ENCODE data around the gene SUCLG1. TPM values are rescaled to one million over a fixed set of nuclear protein-coding genes. Genes with fewer than 3 reads are reported as not detected.
"Not testable (repeated sequence)": the region's sequence is repeated elsewhere in the genome, so short reads cannot be mapped to it uniquely, and the experiment has no call there.

SUCLG1 gene
- polyA plus RNA-seq, 4 donors: 67.3 to 182 (median 173) TPM

- DNase-seq (ENCODE audit: low read depth in 4 of 4, low spot score in 3 of 4): no peak
These were observed 34.9 kb downstream of the SUCLG1 start for GRCh38 chr2:84424152-84424551.

DNA sequence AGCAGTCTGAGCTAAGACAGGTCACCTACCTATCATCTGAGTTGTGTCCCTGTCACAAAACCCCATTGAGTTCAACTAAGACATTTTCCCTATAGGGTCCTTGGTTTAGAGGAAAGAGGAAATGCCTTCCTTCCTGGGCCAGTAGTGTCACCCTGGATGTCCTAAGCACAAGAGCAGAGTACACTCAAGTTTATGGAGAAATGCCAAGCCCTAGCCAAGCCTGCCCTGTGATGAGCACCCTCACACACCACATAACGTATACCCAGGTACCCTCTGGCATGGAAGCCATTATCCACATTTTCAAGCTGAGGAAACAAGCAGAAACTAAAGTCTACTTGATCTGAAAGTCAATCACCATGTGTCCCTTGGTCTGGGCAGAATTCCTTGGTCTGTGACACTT lies 37.3 kb downstream of the SUCLG1 start:
- DNase-seq (ENCODE audit: low read depth in 4 of 4, low spot score in 3 of 4): no peak

DNA sequence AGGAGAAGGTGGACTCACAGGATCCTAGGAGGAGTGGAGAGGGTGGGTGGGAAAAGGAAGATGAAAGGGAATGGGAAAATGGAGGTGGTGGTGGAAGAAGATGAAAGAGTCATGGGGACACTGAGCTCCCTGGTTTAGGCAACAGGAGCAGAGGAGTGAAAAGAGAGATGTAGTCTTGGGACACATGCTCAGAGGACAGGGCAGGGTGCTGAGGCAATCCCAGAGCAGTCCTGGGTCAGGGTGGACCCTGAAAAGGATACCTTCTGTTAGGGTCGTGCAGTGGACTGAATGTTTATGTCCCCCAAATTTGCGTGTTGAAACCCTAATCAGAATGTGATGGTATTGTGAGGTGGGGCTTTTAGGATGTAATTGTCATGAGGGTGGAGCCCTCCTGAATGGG lies 37.9 kb downstream of the SUCLG1 start:
- DNase-seq (ENCODE audit: low read depth in 4 of 4, low spot score in 3 of 4): no peak

GRCh38 chr2:84417453-84418145 lies 41.5 kb downstream of the SUCLG1 start:
- no peak for DNase-seq (ENCODE audit: low read depth in 4 of 4, low spot score in 3 of 4)

DNA sequence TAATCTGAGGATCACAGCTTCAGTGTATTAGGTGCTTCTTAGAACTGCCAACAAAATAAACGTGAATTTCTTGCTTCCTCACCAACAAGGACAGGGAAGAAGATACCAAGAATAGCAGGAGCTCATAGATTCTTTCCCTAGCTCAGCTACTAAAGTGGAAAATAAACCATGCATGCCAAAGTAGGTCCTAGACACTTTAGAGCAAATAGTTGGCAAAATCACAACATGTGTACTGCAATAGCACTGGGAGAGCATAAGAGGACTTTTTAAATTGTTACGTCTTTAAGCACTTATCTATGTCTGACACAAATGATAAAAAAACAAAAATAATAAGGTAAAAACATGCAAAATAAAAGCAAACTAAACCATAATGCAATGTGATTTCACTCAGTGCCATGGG lies 49.5 kb downstream of the SUCLG1 start:
- DNase-seq (ENCODE audit: low read depth in 4 of 4, low spot score in 3 of 4): no peak

DNA sequence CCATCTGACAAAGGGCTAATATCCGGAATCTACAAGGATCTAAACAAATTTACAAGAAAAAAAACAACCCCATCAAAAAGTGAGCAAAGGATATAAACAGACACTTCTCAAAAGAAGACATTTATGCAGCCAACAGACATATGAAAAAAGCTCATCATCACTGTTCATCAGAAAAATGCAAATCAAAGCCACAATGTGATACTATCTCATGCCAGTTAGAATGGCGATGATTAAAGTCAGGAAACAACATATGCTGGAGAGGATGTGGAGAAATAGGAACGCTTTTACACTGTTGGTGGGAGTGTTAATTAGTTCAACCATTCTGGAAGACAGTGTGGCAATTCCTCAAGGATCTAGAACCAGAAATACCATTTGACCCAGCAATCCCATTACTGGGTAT lies 57.0 kb downstream of the SUCLG1 start:
- DNase-seq (ENCODE audit: low read depth in 4 of 4, low spot score in 3 of 4): not testable (repeated sequence)

GRCh38 chr2:84399839-84400238 lies 59.2 kb downstream of the SUCLG1 start:
- DNase-seq (ENCODE audit: low read depth in 4 of 4, low spot score in 3 of 4): not testable (repeated sequence)

GRCh38 chr2:84395820-84396219 lies 63.3 kb downstream of the SUCLG1 start:
- no peak for DNase-seq (ENCODE audit: low read depth in 4 of 4, low spot score in 3 of 4)

DNA sequence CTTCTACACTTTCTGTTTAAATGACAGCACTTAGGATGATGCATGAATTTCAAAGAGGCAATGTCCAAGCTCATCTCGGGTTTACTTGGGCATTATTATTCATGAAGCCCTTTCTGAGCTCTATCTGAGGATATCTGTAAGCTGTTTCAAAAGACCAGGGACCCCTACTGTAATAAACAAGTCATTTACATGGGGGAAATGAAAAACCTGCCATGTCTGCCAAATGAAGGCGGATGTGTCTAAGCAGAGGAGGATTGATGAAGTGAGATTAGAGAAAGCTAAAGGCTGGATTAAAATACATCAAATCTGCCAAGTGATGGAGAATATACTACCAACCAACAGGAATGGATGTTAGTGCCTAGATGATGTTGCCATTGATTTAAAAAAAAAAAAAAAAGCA lies 64.5 kb downstream of the SUCLG1 start:
- DNase-seq (ENCODE audit: low read depth in 4 of 4, low spot score in 3 of 4): no peak

DNA sequence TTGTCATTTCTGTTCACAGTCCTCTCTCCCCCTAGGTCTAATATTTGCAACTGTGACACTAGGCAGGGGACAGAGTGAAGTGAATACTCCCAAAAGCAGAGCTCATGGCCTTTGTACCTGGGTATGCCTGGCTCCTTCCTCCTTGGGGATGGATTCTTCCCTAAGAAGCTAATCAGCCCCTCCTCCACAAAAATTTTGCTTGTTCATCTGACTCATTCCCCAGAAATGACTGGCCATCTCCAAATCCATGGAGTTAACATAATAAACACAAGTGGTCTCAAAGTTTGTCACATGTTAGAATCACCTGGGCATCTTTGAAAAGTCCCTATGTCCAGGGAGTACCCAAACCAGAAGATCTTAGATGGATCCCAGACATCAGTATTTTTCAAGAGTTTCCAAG lies 65.3 kb downstream of the SUCLG1 start:
- DNase-seq (ENCODE audit: low read depth in 4 of 4, low spot score in 3 of 4): no peak

DNA sequence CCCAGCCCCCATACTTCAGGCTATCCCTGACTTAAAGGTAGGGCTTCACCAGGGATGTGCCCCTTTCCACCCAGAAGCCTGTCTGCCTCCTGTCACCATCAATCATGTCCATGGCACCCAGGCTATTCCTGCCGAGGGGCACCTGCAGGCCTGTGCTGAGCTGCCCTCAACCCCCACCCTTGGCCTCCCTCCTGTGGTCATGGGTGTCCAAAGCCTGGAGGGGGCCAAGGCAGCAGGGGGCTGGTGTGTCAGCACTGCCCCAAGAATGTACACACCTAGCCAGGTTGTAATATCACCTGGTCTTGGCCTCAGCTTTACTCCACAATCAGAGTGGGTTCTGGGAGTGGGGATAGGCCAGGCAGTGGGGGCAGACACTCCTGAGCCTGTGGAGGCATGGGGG lies 69.3 kb downstream of the SUCLG1 start:
- DNase-seq (ENCODE audit: low read depth in 4 of 4, low spot score in 3 of 4): no peak

GRCh38 chr2:84388921-84389490 lies 70.1 kb downstream of the SUCLG1 start:
- no peak for DNase-seq (ENCODE audit: low read depth in 4 of 4, low spot score in 3 of 4)

- no peak for DNase-seq (ENCODE audit: low read depth in 4 of 4, low spot score in 3 of 4)
These were observed 70.9 kb downstream of the SUCLG1 start for GRCh38 chr2:84388133-84388532.

DNA sequence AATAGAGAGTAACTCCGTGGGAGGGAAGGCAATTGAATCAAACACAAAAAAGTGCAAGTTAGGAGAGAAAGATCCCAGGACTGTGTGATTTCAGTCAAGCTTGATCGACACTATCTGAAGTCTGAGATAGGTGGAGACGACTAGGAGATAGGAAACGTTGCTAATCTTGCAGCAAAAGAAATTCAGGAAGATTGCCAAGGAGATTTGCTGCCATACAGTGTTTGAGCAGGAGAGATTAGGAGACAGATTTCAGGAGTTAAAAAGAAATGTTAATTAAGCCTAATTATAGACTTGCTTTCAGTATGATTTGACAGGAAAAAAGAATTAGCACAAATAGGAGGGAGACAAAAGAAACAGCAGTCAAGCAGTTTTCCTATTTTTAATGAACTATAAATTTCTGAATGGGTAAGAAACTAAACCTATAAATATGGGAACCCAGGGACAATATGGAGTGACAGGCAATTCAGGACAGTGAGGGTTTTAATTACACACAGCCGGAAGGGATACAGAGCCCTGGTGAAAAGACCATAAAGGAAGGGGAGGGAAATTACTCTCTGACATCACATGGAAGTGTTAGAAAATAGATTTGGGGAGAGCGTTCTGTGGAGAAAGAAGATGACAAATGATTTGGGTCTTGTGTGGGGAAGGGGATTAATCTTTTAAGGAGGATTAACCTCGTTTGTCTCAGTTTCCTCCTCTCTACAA lies 72.6 kb downstream of the SUCLG1 start:
- DNase-seq (ENCODE audit: low read depth in 4 of 4, low spot score in 3 of 4): no peak

DNA sequence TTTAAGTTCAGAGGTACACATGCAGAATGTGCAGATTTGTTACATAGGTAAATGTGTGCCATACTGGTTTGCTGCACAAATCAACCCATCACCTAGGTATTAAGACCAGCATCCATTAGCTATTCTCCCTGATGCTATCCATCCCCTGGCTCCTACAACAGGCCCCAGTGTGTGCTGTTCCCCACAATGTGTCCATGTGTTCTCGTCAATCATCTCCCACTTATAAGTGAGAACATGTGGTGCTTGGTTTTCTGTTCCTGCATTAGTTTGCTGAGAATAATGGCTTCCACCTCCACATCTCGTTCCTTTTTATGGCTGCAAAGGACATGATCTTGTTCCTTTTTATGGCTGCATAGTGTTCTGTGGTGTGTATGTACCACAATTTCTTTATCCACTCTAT lies 75.8 kb downstream of the SUCLG1 start:
- no peak for DNase-seq (ENCODE audit: low read depth in 4 of 4, low spot score in 3 of 4)

DNA sequence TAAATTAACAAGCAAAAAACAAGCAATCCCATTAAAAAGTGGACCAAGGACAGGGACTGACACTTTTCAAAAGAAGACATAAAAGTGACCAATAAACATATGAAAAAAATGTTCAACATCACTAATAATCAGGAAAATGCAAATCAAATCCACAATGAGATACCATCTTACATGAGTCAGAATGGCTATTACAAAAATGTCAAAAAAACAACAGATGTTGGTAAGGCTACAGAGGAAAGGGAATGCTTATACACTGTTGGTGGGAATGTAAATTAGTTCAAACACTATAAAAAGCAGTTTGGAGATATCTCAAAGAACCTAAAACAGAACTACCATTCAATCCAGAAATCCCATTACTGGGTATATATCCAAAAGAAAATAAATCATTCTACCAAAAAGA lies 78.2 kb downstream of the SUCLG1 start:
- DNase-seq (ENCODE audit: low read depth in 4 of 4, low spot score in 3 of 4): no peak

DNA sequence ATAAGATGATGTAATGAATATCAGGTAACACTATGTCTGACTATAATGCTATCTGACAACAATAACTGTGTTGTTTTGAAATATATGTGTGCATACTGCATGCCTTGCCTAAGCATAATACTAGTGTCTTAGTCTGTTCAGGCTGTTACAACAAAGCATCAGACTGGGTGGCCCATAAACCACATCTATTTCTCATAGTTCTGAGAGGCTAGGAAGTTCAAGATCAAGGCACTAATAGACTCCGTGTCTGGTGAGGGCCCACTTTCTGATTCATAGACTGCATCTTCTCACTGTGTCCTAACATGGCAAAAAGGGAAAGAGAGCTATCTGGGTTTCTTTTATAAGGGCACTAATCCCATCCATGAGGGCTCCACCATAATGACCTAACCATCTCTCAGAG lies 80.1 kb downstream of the SUCLG1 start:
- no peak for DNase-seq (ENCODE audit: low read depth in 4 of 4, low spot score in 3 of 4)

GRCh38 chr2:84375020-84375419 lies 84.1 kb downstream of the SUCLG1 start:
- DNase-seq (ENCODE audit: low read depth in 4 of 4, low spot score in 3 of 4): no peak

DNA sequence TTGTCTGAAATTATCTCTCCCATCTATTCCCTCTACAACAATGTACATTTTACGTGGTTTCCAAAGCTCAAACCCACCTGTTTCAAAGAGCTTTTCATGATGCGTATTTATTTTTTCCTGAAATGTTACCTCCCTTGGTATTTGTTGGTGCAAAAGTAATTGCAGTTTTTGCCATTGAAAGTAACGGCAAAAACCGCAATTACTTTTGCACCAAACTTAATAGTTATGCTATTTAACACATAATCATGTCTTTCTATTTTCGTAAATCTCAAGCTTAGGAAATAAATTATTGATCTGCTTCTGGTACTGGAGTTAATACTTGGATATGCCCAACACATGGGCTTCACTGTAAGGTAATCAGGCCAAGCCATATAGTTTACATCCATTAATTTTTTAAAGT lies 85.2 kb downstream of the SUCLG1 start:
- DNase-seq (ENCODE audit: low read depth in 4 of 4, low spot score in 3 of 4): no peak
